Gastroesophageal sphincter (tissue), 4 donors: ENCODE data around the gene SLC2A9. TPM values are rescaled to one million over a fixed set of nuclear protein-coding genes. Genes with fewer than 3 reads are reported as not detected.

Experiments
- ATAC-seq: fragments of 150-250 bp; one replicate; pipeline ENCODE4 v1.9.1; 2016; ENCODE audit warnings: mild to moderate bottlenecking, moderate library complexity
- H3K27ac ChIP-seq, 4 donors: fragments of 200-600 bp; sonication (generic) in 3 of 4; 1 replicate in 3 of 4; 2 replicates in 1 of 4; pipeline ENCODE4 v1.5.1; 2016 to 2019
- H3K27me3 ChIP-seq: fragments of 200-600 bp; sonication (generic); one replicate; pipeline ENCODE4 v1.5.1; 2019
- H3K36me3 ChIP-seq, 2 donors: fragments of 200-600 bp; sonication (generic); one replicate each; pipeline ENCODE4 v1.5.1; 2019; ENCODE audit warnings: control low read depth in 1 of 2
- H3K4me1 ChIP-seq, 3 donors: fragments of 200-600 bp; sonication (generic); 1 replicate in 2 of 3; 2 replicates in 1 of 3; pipeline ENCODE4 v1.5.1; 2016 to 2019; ENCODE audit warnings: control low read depth in 2 of 3
- H3K4me3 ChIP-seq, 2 donors: fragments of 200-600 bp; sonication (generic); one replicate each; pipeline ENCODE4 v1.5.1; 2019; ENCODE audit warnings: mild to moderate bottlenecking in 1 of 2, moderate library complexity in 1 of 2
- H3K9me3 ChIP-seq, 3 donors: fragments of 200-600 bp; sonication (generic); one replicate each; pipeline ENCODE4 v1.5.1; 2017 to 2019; ENCODE audit warnings: control low read depth in 2 of 3
- EP300 ChIP-seq: sonication (generic); formaldehyde crosslinking; IDR thresholded peaks from one replicate; pipeline ENCODE4 v1.6.1; 2017; ENCODE audit warnings: antibody characterized with exemption, mild to moderate bottlenecking
- POLR2A ChIP-seq, 2 donors: fragments of 450-650 bp; IDR thresholded peaks; one replicate each; pipeline ENCODE4 v1.6.1; 2017; ENCODE audit warnings: antibody characterized with exemption in 2 of 2, mild to moderate bottlenecking in 2 of 2, moderate library complexity in 1 of 2
- POLR2AphosphoS5 ChIP-seq: sonication (generic); formaldehyde crosslinking; IDR thresholded peaks from one replicate; pipeline ENCODE4 v1.6.1; 2017; ENCODE audit warnings: antibody characterized with exemption
- WGBS, 2 donors: methylation state at CpG; one replicate each; pipeline ENCODE4 v1.1.5; 2018; ENCODE audit warnings: low coverage in 1 of 2; 5-methylcytosine and 5-hydroxymethylcytosine counted together
- total RNA-seq, 4 donors: library from RNA; depleted of rRNA; stranded (reverse); fragments of >200 nt; gene quantifications; one replicate each; pipeline ENCODE4 v1.1.0, GENCODE V29; 2016
- TF ChIP-seq, protein P1 (sequence below), 4 experiments: fragments of 200-600 bp in 2 of 4; fragments of 450-650 bp in 2 of 4; sonication (generic) in 1 of 4; IDR thresholded peaks; one replicate each; pipeline ENCODE4 v1.5.1; 2017 to 2019; ENCODE audit warnings: antibody characterized with exemption in 4 of 4, mild to moderate bottlenecking in 2 of 4, moderate library complexity in 2 of 4

The SLC2A9 gene
- total RNA-seq, 4 donors from 2014 or later, result 3.1 to 6.5 (median 4.3) TPM

DNA sequence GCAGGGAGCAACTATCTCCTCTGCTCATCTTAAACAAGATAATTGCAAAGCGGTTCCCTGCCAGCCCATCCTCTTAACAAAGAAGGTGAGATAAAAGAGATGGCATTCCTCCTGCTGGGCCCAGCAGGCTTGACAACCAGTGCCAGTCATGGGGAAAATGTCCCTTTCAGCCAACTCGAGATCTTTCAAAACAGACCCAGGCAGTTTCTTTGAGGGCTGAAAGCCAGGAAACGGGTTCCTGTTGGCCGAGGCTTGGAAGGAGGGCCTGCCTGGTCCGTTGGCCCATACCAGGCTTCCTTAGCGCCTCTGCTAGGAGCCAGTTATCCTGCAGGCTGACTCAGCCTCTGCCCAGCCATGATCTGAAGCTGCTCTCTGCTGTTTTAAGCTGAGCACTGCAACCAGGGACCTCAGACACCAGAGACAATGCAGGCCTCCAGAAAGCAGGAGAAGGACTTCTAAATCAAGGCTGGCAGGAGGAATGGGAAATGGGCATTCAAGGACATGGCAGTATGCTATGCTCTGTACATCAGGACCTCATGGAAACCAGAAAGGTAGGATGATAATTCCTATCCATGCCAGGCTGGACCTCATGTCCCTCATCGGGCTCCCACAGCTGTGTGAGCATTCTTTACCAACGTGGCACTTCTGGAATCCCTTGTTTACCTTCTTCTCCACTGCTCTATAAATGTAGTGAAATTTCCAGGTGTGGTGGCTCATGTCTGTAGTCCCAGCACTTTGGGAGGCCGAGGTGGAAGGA is 42.4 kb upstream of the SLC2A9 start:
- ATAC-seq, result peak; percentile 94
- H3K36me3 ChIP-seq, result peaks cover 0 to 34% of the 10 kb centered on the region in 2 donors

DNA sequence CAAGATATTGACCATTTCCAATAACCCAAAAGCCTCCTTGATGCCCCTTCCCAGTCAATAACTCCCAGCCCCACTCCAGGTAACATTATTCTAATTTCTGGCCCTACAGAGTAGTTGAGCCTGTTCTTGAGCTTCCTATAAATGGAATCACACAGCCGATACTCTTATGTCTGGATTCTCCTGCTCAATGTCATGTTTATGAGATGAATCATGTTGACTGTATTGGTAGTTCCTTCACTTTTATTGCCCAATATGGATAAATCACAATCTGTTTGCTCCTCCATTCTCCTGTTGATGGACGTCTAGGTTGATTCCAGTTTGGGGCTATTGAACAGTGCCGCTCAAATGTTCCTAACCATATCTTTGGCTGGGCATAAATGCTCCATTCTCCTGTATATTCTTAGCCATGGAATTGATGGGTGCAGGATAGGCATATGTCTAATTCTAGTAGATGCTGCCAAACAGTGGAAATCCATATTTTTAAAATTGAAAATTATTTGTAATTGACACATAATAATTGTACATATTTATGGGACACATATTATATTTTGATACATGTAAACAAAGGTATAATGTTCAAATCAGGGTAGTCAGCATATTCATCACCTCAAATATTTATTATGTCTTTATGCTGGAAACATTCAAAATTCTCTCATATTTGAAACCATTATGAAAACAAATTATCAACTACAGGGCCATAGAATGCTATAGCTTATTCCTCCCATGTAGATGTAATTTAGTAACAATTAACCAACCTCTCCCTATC is 40.5 kb upstream of the SLC2A9 start:
- Histone ChIP-seq H3K36me3 (peaks cover 0 to 20% of the 10 kb centered on the region in 2 donors), H3K4me3 (no peak overlapping the region), H3K9me3 (no peaks in the 10 kb centered on the region), H3K27me3 (no peaks in the 10 kb centered on the region), H3K27ac (no peak overlapping the region), H3K4me1 (peaks cover 0 to 24% (median 6%) of the 10 kb centered on the region in 3 donors)
- 84 to 92% methylated on average over 3 of the region's 3 CpGs for WGBS, 2 donors
- TF ChIP-seq POLR2A (IDR thresholded peaks at IDR 0.05), result no peak
- TF ChIP-seq, protein P1, sequence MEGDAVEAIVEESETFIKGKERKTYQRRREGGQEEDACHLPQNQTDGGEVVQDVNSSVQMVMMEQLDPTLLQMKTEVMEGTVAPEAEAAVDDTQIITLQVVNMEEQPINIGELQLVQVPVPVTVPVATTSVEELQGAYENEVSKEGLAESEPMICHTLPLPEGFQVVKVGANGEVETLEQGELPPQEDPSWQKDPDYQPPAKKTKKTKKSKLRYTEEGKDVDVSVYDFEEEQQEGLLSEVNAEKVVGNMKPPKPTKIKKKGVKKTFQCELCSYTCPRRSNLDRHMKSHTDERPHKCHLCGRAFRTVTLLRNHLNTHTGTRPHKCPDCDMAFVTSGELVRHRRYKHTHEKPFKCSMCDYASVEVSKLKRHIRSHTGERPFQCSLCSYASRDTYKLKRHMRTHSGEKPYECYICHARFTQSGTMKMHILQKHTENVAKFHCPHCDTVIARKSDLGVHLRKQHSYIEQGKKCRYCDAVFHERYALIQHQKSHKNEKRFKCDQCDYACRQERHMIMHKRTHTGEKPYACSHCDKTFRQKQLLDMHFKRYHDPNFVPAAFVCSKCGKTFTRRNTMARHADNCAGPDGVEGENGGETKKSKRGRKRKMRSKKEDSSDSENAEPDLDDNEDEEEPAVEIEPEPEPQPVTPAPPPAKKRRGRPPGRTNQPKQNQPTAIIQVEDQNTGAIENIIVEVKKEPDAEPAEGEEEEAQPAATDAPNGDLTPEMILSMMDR (IDR thresholded peaks at IDR 0.05), result no peak
- TF ChIP-seq POLR2AphosphoS5, result no peak
- TF ChIP-seq EP300, result no peak
- ATAC-seq, result no peak

More for the DNA sequence above, 42.4 kb upstream of the SLC2A9 start:
- Histone ChIP-seq H3K4me1 (peaks cover 0 to 17% (median 6%) of the 10 kb centered on the region in 3 donors), H3K9me3 (no peaks in the 10 kb centered on the region), H3K27ac (peak overlapping the region; percentile 14 to 59 (median 48)), H3K4me3 (no peak overlapping the region), H3K27me3 (no peaks in the 10 kb centered on the region)
- TF ChIP-seq, protein P1 (IDR thresholded peaks at IDR 0.05), result peak in 3 of 4 experiments; percentile 61 to 75 (median 65)
- TF ChIP-seq POLR2A (IDR thresholded peaks at IDR 0.05) (no peak), POLR2AphosphoS5 (peak; percentile 12), EP300 (no peak)
- 46 to 67% methylated on average over 3 to 5 of the region's 9 CpGs for WGBS, 2 donors

DNA sequence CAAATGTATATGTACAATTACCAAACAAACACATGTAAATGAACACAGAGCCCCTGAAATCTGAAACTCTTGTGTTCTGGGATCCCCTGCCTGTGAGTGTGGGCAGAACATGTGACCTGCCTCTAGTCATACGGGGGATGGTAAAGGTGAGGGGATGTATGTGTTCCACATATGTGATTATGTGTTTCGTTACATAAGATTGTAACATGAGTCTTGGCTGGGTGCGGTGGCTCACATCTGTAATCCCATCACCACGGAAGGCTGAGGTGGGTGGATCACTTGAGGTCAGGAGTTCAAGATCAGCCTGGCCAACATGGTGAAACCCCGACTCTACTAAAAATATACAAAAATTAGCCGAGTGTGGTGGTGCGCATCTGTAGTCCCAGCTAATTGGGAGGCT is 37.1 kb upstream of the SLC2A9 start:
- TF ChIP-seq EP300, result no peak
- ATAC-seq, result no peak
- Histone ChIP-seq H3K9me3 (no peaks in the 10 kb centered on the region), H3K4me1 (peaks cover 3 to 25% (median 3%) of the 10 kb centered on the region in 3 donors), H3K27ac (no peak overlapping the region), H3K27me3 (no peaks in the 10 kb centered on the region), H3K36me3 (peaks cover 0 to 3% of the 10 kb centered on the region in 2 donors), H3K4me3 (no peak overlapping the region)
- WGBS, 2 donors, result 84 to 100% methylated on average over 3 of the region's 7 CpGs

DNA sequence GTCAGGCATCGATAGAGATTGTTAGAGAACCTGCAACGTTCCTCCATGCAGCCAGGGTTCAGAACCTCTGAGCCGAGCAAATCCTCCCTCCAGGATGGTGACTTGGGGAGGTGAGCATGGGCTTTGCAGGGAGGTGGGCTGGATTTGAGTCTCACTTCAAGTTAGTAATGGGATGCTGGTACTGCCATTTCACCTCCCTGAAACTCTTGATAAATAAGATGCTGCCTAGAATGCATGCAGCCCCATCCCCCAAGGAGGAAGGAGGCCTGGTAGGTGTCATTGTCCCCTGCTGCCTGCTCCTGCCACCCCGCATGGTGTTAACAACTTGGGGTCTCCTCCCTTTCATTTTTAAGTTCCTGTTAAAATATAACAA is 35.7 kb upstream of the SLC2A9 start:
- Histone ChIP-seq H3K4me1 (peaks cover 0 to 18% (median 3%) of the 10 kb centered on the region in 3 donors), H3K36me3 (peaks cover 0 to 3% of the 10 kb centered on the region in 2 donors), H3K4me3 (no peak overlapping the region), H3K9me3 (no peaks in the 10 kb centered on the region), H3K27me3 (no peaks in the 10 kb centered on the region), H3K27ac (peak overlapping the region in 2 of 4 donors; percentile 35 to 50)
- TF ChIP-seq, protein P1 (IDR thresholded peaks at IDR 0.05), result no peak
- no peak for TF ChIP-seq EP300
- no peak for TF ChIP-seq POLR2AphosphoS5
- TF ChIP-seq POLR2A (IDR thresholded peaks at IDR 0.05), result no peak
- WGBS, 2 donors, result 62% methylated on average over 4 of the region's 4 CpGs; no CpG with 5 or more reads in 1 of the 2 donors
- no peak for ATAC-seq

DNA sequence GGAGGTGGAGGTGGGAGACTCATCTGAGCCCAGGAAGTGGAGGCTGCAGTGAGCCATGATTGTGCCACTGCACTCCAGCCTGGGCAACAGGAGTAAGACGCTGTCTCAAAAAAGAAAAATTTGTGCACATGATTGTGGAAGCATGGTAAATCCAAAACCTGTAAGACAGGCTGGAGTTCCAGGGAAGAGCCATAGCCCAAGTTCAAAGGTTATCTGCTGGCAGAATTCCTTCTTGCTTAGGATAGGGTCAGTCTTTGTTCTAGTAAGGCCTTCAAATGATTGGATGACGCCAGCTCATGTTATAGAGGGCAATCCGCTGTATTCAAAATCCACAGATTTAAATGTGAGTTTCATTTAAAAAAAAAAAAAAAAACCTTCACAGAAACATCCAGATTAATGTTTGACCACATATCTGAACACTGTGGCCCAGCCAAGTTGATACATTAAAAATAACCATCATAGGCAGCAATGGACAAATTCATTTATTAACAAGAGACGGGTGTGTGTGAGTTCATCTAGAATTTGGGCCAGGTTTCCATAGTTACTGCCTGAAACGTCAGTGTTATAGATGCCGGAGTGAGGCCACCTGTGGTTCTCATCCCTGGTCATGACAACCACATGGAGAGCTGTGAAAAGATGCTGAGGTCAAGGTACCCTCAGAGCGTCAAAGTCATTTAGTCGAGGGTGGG is 35.2 kb upstream of the SLC2A9 start:
- Histone ChIP-seq H3K27me3 (no peaks in the 10 kb centered on the region), H3K9me3 (no peaks in the 10 kb centered on the region), H3K4me1 (peaks cover 0 to 18% (median 3%) of the 10 kb centered on the region in 3 donors), H3K36me3 (peaks cover 0 to 3% of the 10 kb centered on the region in 2 donors), H3K27ac (peak overlapping the region in 1 of 4 donors; percentile 50), H3K4me3 (no peak overlapping the region)
- WGBS, 2 donors, result 57% methylated on average over 5 to 8 of the region's 8 CpGs
- TF ChIP-seq EP300, result no peak
- TF ChIP-seq POLR2AphosphoS5, result peak; percentile 37
- ATAC-seq, result peak; percentile 51
